Measurements from ENCODE around the gene ZNF787. TPM values are rescaled to one million over a fixed set of nuclear protein-coding genes. Genes with fewer than 3 reads are reported as not detected.

The ZNF787 gene
- total RNA-seq, 1 experiment from 2014 or later: 54.6 TPM

DNA sequence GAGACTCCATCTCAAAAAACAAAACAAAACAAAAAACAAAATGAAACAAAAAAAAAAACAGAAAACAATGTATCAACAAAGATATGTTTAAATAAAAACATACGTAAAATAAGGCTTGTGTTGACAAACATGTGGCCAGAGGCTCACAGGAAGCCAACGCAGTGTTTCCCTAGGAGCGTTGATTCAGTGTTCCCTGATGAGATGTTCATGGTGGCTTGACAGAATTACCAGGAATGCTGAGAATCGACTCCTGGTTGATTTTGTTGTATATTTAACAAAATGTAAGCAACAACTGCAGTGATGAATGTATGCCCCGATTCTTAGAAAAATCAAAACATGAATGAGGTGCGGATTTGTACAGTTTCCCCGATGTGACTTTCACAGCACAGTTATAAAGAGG, 8.9 kb upstream of the ZNF787 start:
- Mint-ChIP-seq H3K27ac (no peak overlapping the region), H3K27me3 (ENCODE audit: low read depth) (peaks cover 2% of the 10 kb centered on the region; the same call in 1 of the 2 replicates), H3K4me3 (no peak overlapping the region), H3K36me3 (ENCODE audit: insufficient read depth in 1 of 3, low read depth in 3 of 3) (no peaks in the 10 kb centered on the region), H3K4me1 (peaks cover 13 to 15% of the 10 kb centered on the region in 2 experiments), H3K9me3 (peaks cover 0 to 1% of the 10 kb centered on the region in 2 experiments; a peak in 2 of 5 replicates)
- Histone ChIP-seq H3K23me2 (ENCODE audit: insufficient read length, low read depth, low read length, poor library complexity, severe bottlenecking) (no peaks in the 10 kb centered on the region), H3K79me1 (ENCODE audit: insufficient read depth, low read depth, low read length, poor library complexity, severe bottlenecking) (no peaks in the 10 kb centered on the region), H4K20me1 (ENCODE audit: control insufficient read depth, insufficient read depth, insufficient read length) (no peaks in the 10 kb centered on the region), H3K9me3 (ENCODE audit: control insufficient read depth, low read depth, low read length) (no peaks in the 10 kb centered on the region), H2BK12ac (ENCODE audit: insufficient read length, low read depth, low read length) (no peak overlapping the region), H3K56ac (ENCODE audit: insufficient read length, low read depth, low read length) (no peak overlapping the region), H3K4me1 (ENCODE audit: insufficient read depth, low read length) (no peaks in the 10 kb centered on the region), H3K18ac (ENCODE audit: insufficient read length, low read depth, low read length) (no peak overlapping the region), H2BK5ac (ENCODE audit: insufficient read length, low read length) (no peak overlapping the region), H3K4ac (ENCODE audit: low read depth, low read length) (no peak overlapping the region), H3K27me3 (ENCODE audit: insufficient read depth, low read length) (no peaks in the 10 kb centered on the region; the same call in 1 of the 2 replicates), H2AFZ (ENCODE audit: low read length) (no peak overlapping the region), H2BK15ac (ENCODE audit: low read depth, low read length) (no peak overlapping the region), H4K8ac (replicated peaks; ENCODE audit: insufficient read length, low read depth, low read length) (no peak overlapping the region), H3K27ac (ENCODE audit: insufficient read length, low read depth, low read length) (no peak overlapping the region), H3K4me2 (ENCODE audit: insufficient read depth, insufficient read length, low read length) (no peak overlapping the region), H3T11ph (ENCODE audit: low read length) (no peak overlapping the region), H3K23ac (ENCODE audit: insufficient read length, low read depth, low read length) (no peak overlapping the region), H4K5ac (ENCODE audit: insufficient read length, low read depth, low read length) (no peak overlapping the region), H2AK5ac (ENCODE audit: insufficient read length, low read length) (no peak overlapping the region), H3K14ac (ENCODE audit: insufficient read depth, low read length) (no peak overlapping the region), H3K79me2 (ENCODE audit: insufficient read depth, low read length) (no peaks in the 10 kb centered on the region), H2BK120ac (ENCODE audit: low read depth, low read length, poor library complexity, severe bottlenecking) (no peak overlapping the region), H4K91ac (ENCODE audit: insufficient read length, low read depth, low read length) (no peak overlapping the region), H2BK20ac (ENCODE audit: low read depth, low read length, poor library complexity, severe bottlenecking) (no peak overlapping the region), H3K9ac (ENCODE audit: extremely low read depth, insufficient read length, low read length) (no peak overlapping the region)
- TF ChIP-seq, protein P1, sequence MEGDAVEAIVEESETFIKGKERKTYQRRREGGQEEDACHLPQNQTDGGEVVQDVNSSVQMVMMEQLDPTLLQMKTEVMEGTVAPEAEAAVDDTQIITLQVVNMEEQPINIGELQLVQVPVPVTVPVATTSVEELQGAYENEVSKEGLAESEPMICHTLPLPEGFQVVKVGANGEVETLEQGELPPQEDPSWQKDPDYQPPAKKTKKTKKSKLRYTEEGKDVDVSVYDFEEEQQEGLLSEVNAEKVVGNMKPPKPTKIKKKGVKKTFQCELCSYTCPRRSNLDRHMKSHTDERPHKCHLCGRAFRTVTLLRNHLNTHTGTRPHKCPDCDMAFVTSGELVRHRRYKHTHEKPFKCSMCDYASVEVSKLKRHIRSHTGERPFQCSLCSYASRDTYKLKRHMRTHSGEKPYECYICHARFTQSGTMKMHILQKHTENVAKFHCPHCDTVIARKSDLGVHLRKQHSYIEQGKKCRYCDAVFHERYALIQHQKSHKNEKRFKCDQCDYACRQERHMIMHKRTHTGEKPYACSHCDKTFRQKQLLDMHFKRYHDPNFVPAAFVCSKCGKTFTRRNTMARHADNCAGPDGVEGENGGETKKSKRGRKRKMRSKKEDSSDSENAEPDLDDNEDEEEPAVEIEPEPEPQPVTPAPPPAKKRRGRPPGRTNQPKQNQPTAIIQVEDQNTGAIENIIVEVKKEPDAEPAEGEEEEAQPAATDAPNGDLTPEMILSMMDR (conservative IDR thresholded peaks at IDR 0.05): no peak
- no peak for DNase-seq
- WGBS (ENCODE audit: extremely low coverage, insufficient read length, low lambda C conversion rate): no CpG with 5 or more reads among the region's 7 CpGs
